NCI-H774 (cell line): ENCODE measurements around the gene APOL4.
"Not testable (repeated sequence)": the region's sequence is repeated elsewhere in the genome, so short reads cannot be mapped to it uniquely, and the experiment has no call there.

Experiments used
- DNase-seq: peaks from one replicate; lab custom pipeline; 2025; lab: John Stamatoyannopoulos, UW

Gene APOL4

GRCh38 chr22:36231051-36231450, 29.4 kb upstream of the APOL4 start:
- not testable (repeated sequence) for DNase-seq

- DNase-seq = not testable (repeated sequence)
Observed at GRCh38 chr22:36229649-36230048, 28.0 kb upstream of the APOL4 start.

GRCh38 chr22:36228944-36229343, 27.3 kb upstream of the APOL4 start:
- DNase-seq = no peak

- not testable (repeated sequence) for DNase-seq
Observed at GRCh38 chr22:36228369-36228768, 26.8 kb upstream of the APOL4 start.

GRCh38 chr22:36227806-36228205, 26.2 kb upstream of the APOL4 start:
- DNase-seq = no peak

- DNase-seq = no peak
Observed at GRCh38 chr22:36227396-36227795, 25.8 kb upstream of the APOL4 start.

GRCh38 chr22:36226189-36226588, 24.6 kb upstream of the APOL4 start:
- DNase-seq = no peak

- no peak for DNase-seq
Observed at GRCh38 chr22:36225333-36225922, 23.8 kb upstream of the APOL4 start.

GRCh38 chr22:36224245-36224644, 22.6 kb upstream of the APOL4 start:
- DNase-seq = no peak

GRCh38 chr22:36223504-36223903, 21.9 kb upstream of the APOL4 start:
- no peak for DNase-seq

- no peak for DNase-seq
Observed at GRCh38 chr22:36222887-36223450, 21.4 kb upstream of the APOL4 start.

GRCh38 chr22:36221799-36222751, 20.5 kb upstream of the APOL4 start:
- DNase-seq = no peak

- no peak for DNase-seq
Observed at GRCh38 chr22:36220451-36220921, 18.9 kb upstream of the APOL4 start.

- no peak for DNase-seq
Observed at GRCh38 chr22:36218648-36219193, 17.1 kb upstream of the APOL4 start.

- DNase-seq = no peak
Observed at GRCh38 chr22:36215981-36216380, 14.4 kb upstream of the APOL4 start.

- DNase-seq = no peak
Observed at GRCh38 chr22:36213586-36213985, 12.0 kb upstream of the APOL4 start.

- no peak for DNase-seq
Observed at GRCh38 chr22:36212901-36213300, 11.3 kb upstream of the APOL4 start.

- no peak for DNase-seq
Observed at GRCh38 chr22:36211237-36211861, 9.7 kb upstream of the APOL4 start.

- no peak for DNase-seq
Observed at GRCh38 chr22:36210224-36210623, 8.6 kb upstream of the APOL4 start.

- DNase-seq = not testable (repeated sequence)
Observed at GRCh38 chr22:36209488-36209908, 7.9 kb upstream of the APOL4 start.

GRCh38 chr22:36208914-36209313, 7.3 kb upstream of the APOL4 start:
- no peak for DNase-seq

- no peak for DNase-seq
Observed at GRCh38 chr22:36208162-36208765, 6.7 kb upstream of the APOL4 start.
